Measurements from ENCODE around the gene MYH9.
"Not testable (repeated sequence)": the region's sequence is repeated elsewhere in the genome, so short reads cannot be mapped to it uniquely, and the experiment has no call there.

DNA sequence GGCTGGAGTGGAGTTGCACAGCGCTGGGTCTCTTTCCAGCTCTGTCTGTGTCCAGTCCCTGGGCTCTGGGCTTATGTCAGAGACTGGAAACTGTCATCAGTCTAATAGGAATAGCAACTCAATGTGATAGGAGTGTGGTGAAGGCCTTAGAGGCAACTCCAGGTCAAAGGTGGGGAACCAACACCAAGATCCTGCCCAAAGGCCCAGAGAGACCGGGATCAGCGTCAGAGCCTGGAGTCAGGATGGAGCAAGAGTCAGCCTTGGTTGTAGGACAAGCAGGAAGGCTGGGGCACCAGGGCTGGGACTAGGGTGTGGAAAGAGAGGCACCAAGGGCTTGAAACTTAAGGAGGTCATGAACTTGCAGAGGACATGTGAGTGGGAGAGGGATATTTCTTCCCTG is 125.5 kb downstream of the MYH9 start:
- TF ChIP-seq, protein P1, sequence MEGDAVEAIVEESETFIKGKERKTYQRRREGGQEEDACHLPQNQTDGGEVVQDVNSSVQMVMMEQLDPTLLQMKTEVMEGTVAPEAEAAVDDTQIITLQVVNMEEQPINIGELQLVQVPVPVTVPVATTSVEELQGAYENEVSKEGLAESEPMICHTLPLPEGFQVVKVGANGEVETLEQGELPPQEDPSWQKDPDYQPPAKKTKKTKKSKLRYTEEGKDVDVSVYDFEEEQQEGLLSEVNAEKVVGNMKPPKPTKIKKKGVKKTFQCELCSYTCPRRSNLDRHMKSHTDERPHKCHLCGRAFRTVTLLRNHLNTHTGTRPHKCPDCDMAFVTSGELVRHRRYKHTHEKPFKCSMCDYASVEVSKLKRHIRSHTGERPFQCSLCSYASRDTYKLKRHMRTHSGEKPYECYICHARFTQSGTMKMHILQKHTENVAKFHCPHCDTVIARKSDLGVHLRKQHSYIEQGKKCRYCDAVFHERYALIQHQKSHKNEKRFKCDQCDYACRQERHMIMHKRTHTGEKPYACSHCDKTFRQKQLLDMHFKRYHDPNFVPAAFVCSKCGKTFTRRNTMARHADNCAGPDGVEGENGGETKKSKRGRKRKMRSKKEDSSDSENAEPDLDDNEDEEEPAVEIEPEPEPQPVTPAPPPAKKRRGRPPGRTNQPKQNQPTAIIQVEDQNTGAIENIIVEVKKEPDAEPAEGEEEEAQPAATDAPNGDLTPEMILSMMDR (IDR thresholded peaks at IDR 0.05): not testable (repeated sequence)
- not testable (repeated sequence) for TF ChIP-seq EP300, POLR2A, POLR2AphosphoS5 (IDR thresholded peaks at IDR 0.05)
